Natural killer cell treated with Interleukin-12 subunit alpha and Interleukin-12 subunit beta and Interleukin-15 and Interleukin-18, amount 100 ng/mL, for 72 hours (primary cell): ENCODE measurements around the gene WDR55. TPM values are rescaled to one million over a fixed set of nuclear protein-coding genes. Genes with fewer than 3 reads are reported as not detected.
A peak's percentile ranks its signal among the peaks of the same experiment; 100 is the strongest.
"Not testable (repeated sequence)": the region's sequence is repeated elsewhere in the genome, so short reads cannot be mapped to it uniquely, and the experiment has no call there.

Experiments
- ATAC-seq, 2 donors: fragments of 150-1000 bp; cut with Tn5 transposase in 1 of 2; sonication (Bioruptor Pico), chemical (Tn5 transposase) in 1 of 2; 2 replicates each; pipeline ENCODE4 v1.10.0; 2021
- DNase-seq: peaks from one replicate; pipeline ENCODE4 v3.0.0; 2022; ENCODE audit warnings: low spot score
- H3K27ac Mint-ChIP-seq, 2 donors: 1 replicate in 1 of 2; 2 replicates in 1 of 2; pipeline ENCODE4 v1.8.0; 2022; ENCODE audit warnings: mixed read lengths in 2 of 2, mild to moderate bottlenecking in 1 of 2, moderate library complexity in 1 of 2
- H3K27me3 Mint-ChIP-seq, 2 donors: 1 replicate in 1 of 2; 2 replicates in 1 of 2; pipeline ENCODE4 v1.8.0; 2022; ENCODE audit warnings: mixed read lengths in 2 of 2
- H3K36me3 Mint-ChIP-seq: one replicate; pipeline ENCODE4 v1.8.0; 2022; ENCODE audit warnings: mixed read lengths
- H3K4me1 Mint-ChIP-seq, 2 donors: 1 replicate in 1 of 2; 2 replicates in 1 of 2; pipeline ENCODE4 v1.8.0; 2022; ENCODE audit warnings: low read depth in 2 of 2, mixed read lengths in 2 of 2, mild to moderate bottlenecking in 1 of 2
- H3K4me3 Mint-ChIP-seq: one replicate; pipeline ENCODE4 v1.8.0; 2022; ENCODE audit warnings: mixed read lengths
- H3K9me3 Mint-ChIP-seq: 2 replicates; pipeline ENCODE4 v1.8.0; 2022; ENCODE audit warnings: mixed read lengths
- total RNA-seq, 2 donors: library from RNA; stranded (reverse); gene quantifications; one replicate each; pipeline ENCODE4 v1.2.3, GENCODE V29; 2022

The WDR55 gene
- total RNA-seq, 2 donors from 2014 or later, result 43.7 to 52.7 TPM

DNA sequence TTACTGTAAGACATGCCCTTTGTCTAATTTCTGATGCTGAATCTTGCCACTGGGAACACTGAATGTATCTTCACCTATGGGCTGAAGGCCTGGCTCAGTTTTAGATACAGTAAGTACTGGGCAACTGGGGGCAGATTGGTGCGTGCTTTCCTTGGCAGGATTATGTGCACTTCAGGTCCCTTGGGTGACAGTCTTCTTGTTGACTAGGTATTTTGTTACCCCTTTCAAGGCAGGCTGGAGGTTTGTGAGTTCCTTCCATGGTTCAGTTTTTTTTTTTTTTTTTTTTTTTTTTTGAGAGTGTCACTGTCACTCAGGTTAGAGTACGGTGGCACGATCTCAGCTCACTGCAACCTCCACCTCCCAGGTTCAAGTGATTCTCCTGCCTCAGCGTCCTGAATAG, 43.1 kb downstream of the WDR55 start:
- ATAC-seq (no peak), DNase-seq (no peak)
- Mint-ChIP-seq H3K36me3 (peaks cover 26% of the 10 kb centered on the region), H3K27me3 (no peaks in the 10 kb centered on the region), H3K4me3 (no peak overlapping the region), H3K27ac (no peak overlapping the region), H3K9me3 (no peaks in the 10 kb centered on the region), H3K4me1 (peaks cover 22 to 24% of the 10 kb centered on the region in 2 donors)

GRCh38 chr5:140708787-140709186, 44.1 kb downstream of the WDR55 start:
- Mint-ChIP-seq H3K36me3 (peaks cover 21% of the 10 kb centered on the region), H3K27ac (peak overlapping the region; percentile 97 to 98), H3K4me3 (peak overlapping the region; percentile 38), H3K4me1 (peaks cover 22 to 30% of the 10 kb centered on the region in 2 donors)
- DNase-seq, H3K27me3 Mint-ChIP-seq, ATAC-seq, H3K9me3 Mint-ChIP-seq: not testable (repeated sequence)

GRCh38 chr5:140710899-140711552, 46.3 kb downstream of the WDR55 start:
- DNase-seq (peak; percentile 92), ATAC-seq (peak; percentile 96)
- peak overlapping the region; percentile 97 to 98 for H3K27ac Mint-ChIP-seq
- H3K36me3 Mint-ChIP-seq, result peaks cover 4% of the 10 kb centered on the region
- no peaks in the 10 kb centered on the region for H3K9me3 Mint-ChIP-seq
- H3K4me1 Mint-ChIP-seq, result peaks cover 22 to 29% of the 10 kb centered on the region in 2 donors
- peak overlapping the region; percentile 98 for H3K4me3 Mint-ChIP-seq
- H3K27me3 Mint-ChIP-seq, result no peaks in the 10 kb centered on the region

- ATAC-seq (no peak), DNase-seq (no peak)
- peak overlapping the region; percentile 98 for H3K4me3 Mint-ChIP-seq
- H3K36me3 Mint-ChIP-seq, result no peaks in the 10 kb centered on the region
- no peaks in the 10 kb centered on the region for H3K9me3 Mint-ChIP-seq
- H3K27ac Mint-ChIP-seq, result peak overlapping the region; percentile 97 to 98
- H3K27me3 Mint-ChIP-seq, result no peaks in the 10 kb centered on the region
- peaks cover 22 to 29% of the 10 kb centered on the region in 2 donors for H3K4me1 Mint-ChIP-seq
Measured at GRCh38 chr5:140711794-140712193, 47.1 kb downstream of the WDR55 start.

- H3K27me3 Mint-ChIP-seq, result no peaks in the 10 kb centered on the region
- DNase-seq (no peak), ATAC-seq (no peak)
- H3K4me3 Mint-ChIP-seq, result no peak overlapping the region
- H3K9me3 Mint-ChIP-seq, result no peaks in the 10 kb centered on the region
- no peaks in the 10 kb centered on the region for H3K36me3 Mint-ChIP-seq
- H3K27ac Mint-ChIP-seq, result no peak overlapping the region
- H3K4me1 Mint-ChIP-seq, result peaks cover 22 to 29% of the 10 kb centered on the region in 2 donors
Measured at GRCh38 chr5:140713562-140714094, 48.9 kb downstream of the WDR55 start.

GRCh38 chr5:140716238-140716637, 51.5 kb downstream of the WDR55 start:
- H3K36me3 Mint-ChIP-seq, H3K27ac Mint-ChIP-seq, H3K9me3 Mint-ChIP-seq, H3K27me3 Mint-ChIP-seq, ATAC-seq, DNase-seq, H3K4me3 Mint-ChIP-seq: not testable (repeated sequence)
- H3K4me1 Mint-ChIP-seq, result peaks cover 17% of the 10 kb centered on the region in 2 donors

DNA sequence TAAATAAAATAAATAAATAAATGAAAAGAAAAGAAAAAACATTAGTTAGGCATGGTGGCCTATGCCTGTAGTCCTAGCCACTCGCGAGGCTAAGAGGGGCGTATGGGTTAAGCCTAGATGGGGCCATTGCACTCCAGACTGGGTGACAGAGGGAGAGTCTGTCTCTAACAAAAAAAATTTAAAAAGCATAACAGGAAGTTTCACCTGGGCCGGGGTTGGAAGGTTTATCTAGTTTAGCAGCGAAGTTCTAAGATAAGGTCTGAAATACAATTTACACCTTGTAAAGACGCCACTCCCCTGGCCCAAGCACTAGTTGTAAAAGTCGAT, 53.5 kb downstream of the WDR55 start:
- Mint-ChIP-seq H3K27me3 (peaks cover 7 to 22% of the 10 kb centered on the region in 2 donors), H3K4me3 (no peak overlapping the region), H3K36me3 (no peaks in the 10 kb centered on the region), H3K4me1 (peaks cover 8% of the 10 kb centered on the region in 2 donors), H3K9me3 (no peaks in the 10 kb centered on the region), H3K27ac (peak overlapping the region in 1 of 2 donors; percentile 66)
- DNase-seq (no peak), ATAC-seq (no peak)

DNA sequence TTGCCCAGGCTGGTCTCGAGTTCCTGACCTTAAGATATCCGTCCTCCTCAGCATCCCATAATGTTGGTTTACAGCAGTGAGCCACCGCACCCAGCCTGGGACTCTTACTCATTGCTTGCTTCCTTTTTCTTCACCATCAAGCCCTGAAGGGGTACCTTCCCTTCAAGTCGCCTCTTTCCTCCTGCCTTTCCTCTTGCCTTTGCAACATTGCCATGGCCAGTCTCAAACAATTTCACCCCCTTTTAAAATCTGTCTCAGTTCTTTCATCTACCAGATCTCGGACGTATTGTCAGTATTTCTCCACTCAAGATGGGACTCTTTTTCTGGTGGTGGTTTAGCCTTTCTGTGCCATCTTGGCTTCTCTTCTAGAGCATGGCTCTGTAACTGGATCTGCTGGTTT, 56.0 kb downstream of the WDR55 start:
- not testable (repeated sequence) for H3K4me1 Mint-ChIP-seq, ATAC-seq, H3K4me3 Mint-ChIP-seq, H3K27ac Mint-ChIP-seq, H3K36me3 Mint-ChIP-seq, H3K9me3 Mint-ChIP-seq, DNase-seq
- H3K27me3 Mint-ChIP-seq, result peaks cover 11 to 22% of the 10 kb centered on the region in 2 donors

DNA sequence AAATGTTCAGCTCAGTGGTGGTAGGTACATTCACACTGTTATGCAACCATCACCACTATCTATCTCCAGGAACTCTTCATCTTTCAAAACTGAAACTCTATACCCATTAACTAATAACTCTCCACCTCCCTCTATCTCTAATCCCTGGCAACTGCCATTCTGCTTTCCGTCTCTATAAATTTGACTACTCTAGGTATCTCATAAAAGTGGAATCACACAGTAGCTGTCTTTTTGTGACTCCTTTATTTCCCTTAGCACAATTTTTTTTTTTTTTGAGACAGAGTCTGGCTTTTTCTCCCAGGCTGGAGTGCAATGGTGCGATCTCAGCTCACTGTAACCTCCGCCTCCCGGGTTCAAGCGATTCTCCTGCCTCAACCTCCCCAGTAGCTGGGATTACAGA, 56.7 kb downstream of the WDR55 start:
- H3K36me3 Mint-ChIP-seq, ATAC-seq, H3K27ac Mint-ChIP-seq, H3K4me3 Mint-ChIP-seq, DNase-seq, H3K9me3 Mint-ChIP-seq: not testable (repeated sequence)
- Mint-ChIP-seq H3K4me1 (peaks cover 8 to 15% of the 10 kb centered on the region in 2 donors), H3K27me3 (peaks cover 11 to 22% of the 10 kb centered on the region in 2 donors)

Other genes starting within 250 kb of the WDR55 start
- 1 to 10 TPM; 7.0 to 8.6 TPM for gene EIF4EBP3, start 117.2 kb upstream of the WDR55 start, total RNA-seq
- gene SRA1, start 107.4 kb upstream of the WDR55 start, total RNA-seq, result 10 to 100 TPM; 61.4 to 64.7 TPM
- 10 to 100 TPM; 12.8 to 25.8 TPM for gene APBB3, start 100.3 kb upstream of the WDR55 start, total RNA-seq
- 10 to 100 TPM; 73.8 to 97.3 TPM for gene SLC35A4, start 100.1 kb upstream of the WDR55 start, total RNA-seq
- under 1 TPM; 0.92 to 1.00 TPM for gene CD14, start 31.7 kb upstream of the WDR55 start, total RNA-seq
- 10 to 100 TPM; 11.6 to 30.3 TPM for gene TMCO6, start 25.5 kb upstream of the WDR55 start, total RNA-seq
- gene NDUFA2, start 17.3 kb upstream of the WDR55 start, total RNA-seq, result 10 to 100 TPM; 56.2 to 56.8 TPM
- 10 to 100 TPM; 78.9 to 93.2 TPM for gene IK, start 17.1 kb upstream of the WDR55 start, total RNA-seq
- 1 to 10 TPM; 3.3 to 7.8 TPM for gene DND1, start 8.7 kb downstream of the WDR55 start, total RNA-seq
- 100 to 1,000 TPM; 104 to 113 TPM for gene HARS1, start 26.5 kb downstream of the WDR55 start, total RNA-seq
- gene HARS2, start 26.6 kb downstream of the WDR55 start, total RNA-seq, result 10 to 100 TPM; 28.2 to 33.9 TPM
- 10 to 100 TPM; 57.0 to 62.1 TPM for gene ZMAT2, start 35.5 kb downstream of the WDR55 start, total RNA-seq
- not detected for gene PCDHA1, start 121.2 kb downstream of the WDR55 start, total RNA-seq
- gene PCDHA2, start 129.9 kb downstream of the WDR55 start, total RNA-seq, result not detected
- not detected for gene PCDHA3, start 136.2 kb downstream of the WDR55 start, total RNA-seq
- gene PCDHA4, start 142.2 kb downstream of the WDR55 start, total RNA-seq, result not detected
- not detected for gene PCDHA5, start 156.7 kb downstream of the WDR55 start, total RNA-seq
- not detected for gene PCDHA6, start 163.1 kb downstream of the WDR55 start, total RNA-seq
- gene PCDHA7, start 169.4 kb downstream of the WDR55 start, total RNA-seq, result not detected
- gene PCDHA8, start 176.3 kb downstream of the WDR55 start, total RNA-seq, result not detected
- not detected for gene PCDHA9, start 183.5 kb downstream of the WDR55 start, total RNA-seq
- not detected for gene PCDHA10, start 191.0 kb downstream of the WDR55 start, total RNA-seq
- not detected for gene PCDHA11, start 204.1 kb downstream of the WDR55 start, total RNA-seq
- gene PCDHA12, start 210.4 kb downstream of the WDR55 start, total RNA-seq, result not detected
- not detected for gene PCDHA13, start 217.2 kb downstream of the WDR55 start, total RNA-seq